H9 (cell line): ENCODE data around the gene ECHDC1. TPM values are rescaled to one million over a fixed set of nuclear protein-coding genes. Genes with fewer than 3 reads are reported as not detected.
A peak's percentile ranks its signal among the peaks of the same experiment; 100 is the strongest.

Experiments
- DNase-seq: peaks from one replicate; pipeline ENCODE4 v3.0.0-alpha.2; 2017
- H2AFZ ChIP-seq: one replicate; pipeline ENCODE4 v1.6.1; 2013; ENCODE audit warnings: mild to moderate bottlenecking, low read length, control low read depth, moderate library complexity
- H2AK5ac ChIP-seq: 2 replicates; pipeline ENCODE4 v1.6.1; 2013; ENCODE audit warnings: low read length, control low read depth, mixed read lengths; ENCODE audit not compliant: insufficient read length
- H2BK120ac ChIP-seq: one replicate; pipeline ENCODE4 v1.6.1; 2013; ENCODE audit warnings: low read depth, mild to moderate bottlenecking, low read length, control low read depth, inconsistent platforms; ENCODE audit not compliant: poor library complexity, severe bottlenecking
- H2BK12ac ChIP-seq: 2 replicates; pipeline ENCODE4 v1.6.1; 2013; ENCODE audit warnings: low read length, control low read depth, mixed read lengths, low read depth; ENCODE audit not compliant: insufficient read length
- H2BK15ac ChIP-seq: 2 replicates; pipeline ENCODE4 v1.6.1; 2013; ENCODE audit warnings: low read depth, low read length, control low read depth
- H2BK20ac ChIP-seq: one replicate; pipeline ENCODE4 v1.6.1; 2013; ENCODE audit warnings: low read depth, mild to moderate bottlenecking, low read length, control low read depth, inconsistent platforms; ENCODE audit not compliant: poor library complexity, severe bottlenecking
- H2BK5ac ChIP-seq: 2 replicates; pipeline ENCODE4 v1.6.1; 2013; ENCODE audit warnings: low read length, control low read depth, mixed read lengths; ENCODE audit not compliant: insufficient read length
- H3K14ac ChIP-seq: 2 replicates; pipeline ENCODE4 v1.6.1; 2013; ENCODE audit warnings: low read length, control low read depth; ENCODE audit not compliant: insufficient read depth
- H3K18ac ChIP-seq: 2 replicates; pipeline ENCODE4 v1.6.1; 2013; ENCODE audit warnings: low read depth, mild to moderate bottlenecking, mixed read lengths, low read length, control low read depth; ENCODE audit not compliant: insufficient read length
- H3K23ac ChIP-seq: 2 replicates; pipeline ENCODE4 v1.6.1; 2013; ENCODE audit warnings: low read length, control low read depth, mixed read lengths, low read depth; ENCODE audit not compliant: insufficient read length
- H3K23me2 ChIP-seq: 2 replicates; pipeline ENCODE4 v1.6.1; 2013; ENCODE audit warnings: low read depth, mild to moderate bottlenecking, mixed read lengths, low read length, control low read depth; ENCODE audit not compliant: insufficient read length, poor library complexity, severe bottlenecking
- H3K27ac ChIP-seq: 2 replicates; pipeline ENCODE4 v1.5.1; 2013; ENCODE audit warnings: low read length, control low read depth, mixed read lengths, low read depth; ENCODE audit not compliant: insufficient read length
- H3K27me3 ChIP-seq: 2 replicates; pipeline ENCODE4 v1.6.1; 2013; ENCODE audit warnings: low read length, control low read depth, inconsistent platforms; ENCODE audit not compliant: insufficient read depth
- H3K4ac ChIP-seq: 2 replicates; pipeline ENCODE4 v1.6.1; 2013; ENCODE audit warnings: low read depth, mild to moderate bottlenecking, control low read depth, inconsistent platforms, low read length, moderate library complexity
- H3K4me1 ChIP-seq: 2 replicates; pipeline ENCODE4 v1.6.1; 2013; ENCODE audit warnings: low read length, control low read depth, inconsistent platforms; ENCODE audit not compliant: insufficient read depth
- H3K4me2 ChIP-seq: 2 replicates; pipeline ENCODE4 v1.6.1; 2013; ENCODE audit warnings: low read length, control low read depth, mixed read lengths; ENCODE audit not compliant: insufficient read length, insufficient read depth
- H3K56ac ChIP-seq: 2 replicates; pipeline ENCODE4 v1.6.1; 2013; ENCODE audit warnings: low read depth, mild to moderate bottlenecking, mixed read lengths, low read length, control low read depth; ENCODE audit not compliant: insufficient read length
- H3K79me1 ChIP-seq: 2 replicates; pipeline ENCODE4 v1.6.1; 2013; ENCODE audit warnings: low read depth, mild to moderate bottlenecking, moderate library complexity, low read length, control low read depth, inconsistent platforms; ENCODE audit not compliant: insufficient read depth, poor library complexity, severe bottlenecking
- H3K79me2 ChIP-seq: 2 replicates; pipeline ENCODE4 v1.6.1; 2013; ENCODE audit warnings: low read length, control low read depth, inconsistent platforms; ENCODE audit not compliant: insufficient read depth
- H3K9ac ChIP-seq: 2 replicates; pipeline ENCODE4 v1.6.1; 2013; ENCODE audit warnings: low read length, control low read depth, mixed read lengths; ENCODE audit not compliant: insufficient read length; ENCODE audit errors: extremely low read depth
- H3K9me3 ChIP-seq: one replicate; pipeline ENCODE4 v1.6.1; 2013; ENCODE audit warnings: low read depth, low read length, inconsistent platforms; ENCODE audit not compliant: control insufficient read depth
- H3T11ph ChIP-seq: one replicate; pipeline ENCODE4 v1.6.1; 2013; ENCODE audit warnings: mild to moderate bottlenecking, low read length, control low read depth, inconsistent platforms
- H4K20me1 ChIP-seq: one replicate; pipeline ENCODE4 v1.6.1; 2013; ENCODE audit not compliant: control insufficient read depth, insufficient read length, insufficient read depth
- H4K5ac ChIP-seq: 2 replicates; pipeline ENCODE4 v1.6.1; 2013; ENCODE audit warnings: low read depth, mild to moderate bottlenecking, mixed read lengths, low read length, control low read depth; ENCODE audit not compliant: insufficient read length
- H4K8ac ChIP-seq: replicated peaks from 2 replicates; pipeline ENCODE4 v1.6.1; 2013; ENCODE audit warnings: low read length, control low read depth, mixed read lengths, low read depth; ENCODE audit not compliant: insufficient read length
- H4K91ac ChIP-seq: 2 replicates; pipeline ENCODE4 v1.6.1; 2013; ENCODE audit warnings: low read depth, mild to moderate bottlenecking, moderate library complexity, mixed read lengths, low read length, control low read depth; ENCODE audit not compliant: insufficient read length
- H3K27ac Mint-ChIP-seq, 3 experiments: 2 replicates in 2 of 3; 3 replicates in 1 of 3; pipeline ENCODE4 v1.8.0; 2020 to 2021; ENCODE audit warnings: mixed read lengths in 3 of 3, mild to moderate bottlenecking in 1 of 3, moderate library complexity in 1 of 3
- H3K27me3 Mint-ChIP-seq: 2 replicates; pipeline ENCODE4 v1.8.0; 2021; ENCODE audit warnings: low read depth, mild to moderate bottlenecking, moderate library complexity, mixed read lengths
- H3K36me3 Mint-ChIP-seq, 3 experiments: 2 replicates in 2 of 3; 3 replicates in 1 of 3; pipeline ENCODE4 v1.8.0; 2020 to 2021; ENCODE audit warnings: low read depth in 3 of 3, mixed read lengths in 3 of 3; ENCODE audit not compliant: insufficient read depth in 1 of 3
- H3K4me1 Mint-ChIP-seq, 2 experiments: 2 replicates each; pipeline ENCODE4 v1.8.0; 2020; ENCODE audit warnings: mixed read lengths in 2 of 2
- H3K4me3 Mint-ChIP-seq, 2 experiments: 2 replicates in 1 of 2; 3 replicates in 1 of 2; pipeline ENCODE4 v1.8.0; 2020 to 2021; ENCODE audit warnings: mild to moderate bottlenecking in 2 of 2, mixed read lengths in 2 of 2, moderate library complexity in 1 of 2
- H3K9me3 Mint-ChIP-seq, 2 experiments: 2 replicates in 1 of 2; 3 replicates in 1 of 2; pipeline ENCODE4 v1.8.0; 2020; ENCODE audit warnings: mild to moderate bottlenecking in 2 of 2, mixed read lengths in 2 of 2, moderate library complexity in 1 of 2
- WGBS: extraction: QIAGEN DNeasy Blood & Tissue Kit; methylation state at CpG from one replicate; pipeline ENCODE4 v1.1.7; 2013; ENCODE audit warnings: missing lambda C conversion rate, low lambda C conversion rate, mixed read lengths; ENCODE audit not compliant: insufficient read length; ENCODE audit errors: extremely low coverage; 5-methylcytosine and 5-hydroxymethylcytosine counted together
- total RNA-seq: library from RNA; stranded (reverse); gene quantifications from 2 replicates; pipeline ENCODE4 v1.2.1, GENCODE V29; 2021
- TF ChIP-seq, protein P1 (sequence below): fragments of 200-600 bp; sonication (generic); conservative IDR thresholded peaks from 3 replicates; pipeline ENCODE4 v1.8.0; 2021; ENCODE audit warnings: antibody characterized with exemption, mild to moderate bottlenecking

Gene ECHDC1
- total RNA-seq, 1 experiment from 2014 or later, result 47.8 TPM

DNA sequence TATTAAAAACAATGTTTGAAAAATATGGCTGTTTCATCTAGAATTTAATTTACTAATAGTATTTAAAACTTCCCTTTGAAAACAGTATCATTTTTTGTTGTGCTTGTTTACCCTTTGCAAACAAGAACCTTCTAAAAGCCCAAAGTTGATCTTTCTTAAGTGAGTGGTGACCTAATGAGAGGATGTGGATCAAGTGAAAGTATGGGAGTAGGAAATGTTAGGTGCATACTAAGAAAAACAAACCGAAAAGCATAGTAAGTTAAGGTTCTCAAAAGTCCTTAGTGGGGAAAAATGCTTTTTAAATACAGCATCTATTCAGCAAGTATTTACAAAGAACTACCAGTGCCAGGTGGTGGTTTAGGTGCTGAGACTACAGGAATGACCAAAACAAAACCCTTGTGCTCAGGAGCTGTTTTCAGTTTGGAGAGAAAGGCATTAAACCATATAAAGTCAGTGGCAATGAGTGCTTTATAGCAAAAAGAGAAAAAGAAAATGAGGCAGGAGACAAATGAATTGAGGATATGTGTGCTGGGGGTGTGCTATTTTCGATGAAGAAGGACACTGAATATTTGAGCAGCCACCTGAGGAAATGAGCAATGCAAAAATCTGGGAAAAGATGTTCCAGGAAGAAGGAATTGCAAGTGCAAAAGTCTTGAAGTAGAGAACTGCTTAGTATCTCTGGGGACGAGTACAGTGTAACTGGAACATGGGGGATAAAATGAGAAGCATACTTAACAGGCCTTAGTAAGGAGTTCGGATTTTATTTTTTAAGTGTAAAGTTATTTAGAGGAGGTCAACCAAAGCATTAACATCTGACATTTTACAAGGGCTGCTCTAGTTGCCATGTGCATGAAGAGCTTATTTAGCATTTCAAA, 52.8 kb downstream of the ECHDC1 start:
- no peak overlapping the region for H3K18ac ChIP-seq
- no peaks in the 10 kb centered on the region for H3K79me1 ChIP-seq
- no peak overlapping the region for H2AK5ac ChIP-seq
- no peak for DNase-seq
- H4K5ac ChIP-seq, result no peak overlapping the region
- H3K56ac ChIP-seq, result no peak overlapping the region
- H4K20me1 ChIP-seq, result no peaks in the 10 kb centered on the region
- H3K4me2 ChIP-seq, result no peak overlapping the region
- H3K27me3 ChIP-seq, result no peaks in the 10 kb centered on the region
- H4K8ac ChIP-seq, result no peak overlapping the region
- no peak overlapping the region for H2BK5ac ChIP-seq
- peaks cover 1% of the 10 kb centered on the region; the same call in 1 of the 2 replicates for H3K4me1 ChIP-seq
- no peak overlapping the region for H3K14ac ChIP-seq
- no peak overlapping the region for H2BK12ac ChIP-seq
- H3K4me1 Mint-ChIP-seq, result peaks cover 16 to 19% of the 10 kb centered on the region in 2 experiments
- no peak overlapping the region for H3T11ph ChIP-seq
- no peak overlapping the region for H2BK20ac ChIP-seq
- no peak overlapping the region for H3K27ac ChIP-seq
- H2BK15ac ChIP-seq, result no peak overlapping the region
- no peaks in the 10 kb centered on the region for H3K27me3 Mint-ChIP-seq
- TF ChIP-seq, protein P1, sequence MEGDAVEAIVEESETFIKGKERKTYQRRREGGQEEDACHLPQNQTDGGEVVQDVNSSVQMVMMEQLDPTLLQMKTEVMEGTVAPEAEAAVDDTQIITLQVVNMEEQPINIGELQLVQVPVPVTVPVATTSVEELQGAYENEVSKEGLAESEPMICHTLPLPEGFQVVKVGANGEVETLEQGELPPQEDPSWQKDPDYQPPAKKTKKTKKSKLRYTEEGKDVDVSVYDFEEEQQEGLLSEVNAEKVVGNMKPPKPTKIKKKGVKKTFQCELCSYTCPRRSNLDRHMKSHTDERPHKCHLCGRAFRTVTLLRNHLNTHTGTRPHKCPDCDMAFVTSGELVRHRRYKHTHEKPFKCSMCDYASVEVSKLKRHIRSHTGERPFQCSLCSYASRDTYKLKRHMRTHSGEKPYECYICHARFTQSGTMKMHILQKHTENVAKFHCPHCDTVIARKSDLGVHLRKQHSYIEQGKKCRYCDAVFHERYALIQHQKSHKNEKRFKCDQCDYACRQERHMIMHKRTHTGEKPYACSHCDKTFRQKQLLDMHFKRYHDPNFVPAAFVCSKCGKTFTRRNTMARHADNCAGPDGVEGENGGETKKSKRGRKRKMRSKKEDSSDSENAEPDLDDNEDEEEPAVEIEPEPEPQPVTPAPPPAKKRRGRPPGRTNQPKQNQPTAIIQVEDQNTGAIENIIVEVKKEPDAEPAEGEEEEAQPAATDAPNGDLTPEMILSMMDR, result no peak
- H4K91ac ChIP-seq, result no peak overlapping the region
- H3K23ac ChIP-seq, result no peak overlapping the region
- H3K9me3 Mint-ChIP-seq, result no peaks in the 10 kb centered on the region
- no CpG with 5 or more reads among the region's 4 CpGs for WGBS
- no peaks in the 10 kb centered on the region for H3K9me3 ChIP-seq
- no peak overlapping the region for H2BK120ac ChIP-seq
- no peaks in the 10 kb centered on the region for H3K23me2 ChIP-seq
- H3K27ac Mint-ChIP-seq, result peak overlapping the region; percentile 2 to 90 (median 65); a peak in 5 of 7 replicates
- peaks cover 19 to 32% (median 27%) of the 10 kb centered on the region in 3 experiments for H3K36me3 Mint-ChIP-seq
- no peak overlapping the region for H3K4ac ChIP-seq
- no peaks in the 10 kb centered on the region for H3K79me2 ChIP-seq
- no peak overlapping the region for H2AFZ ChIP-seq
- no peak overlapping the region for H3K9ac ChIP-seq
- H3K4me3 Mint-ChIP-seq, result no peak overlapping the region
